Measurements from ENCODE around the gene PACSIN3. TPM values are rescaled to one million over a fixed set of nuclear protein-coding genes. Genes with fewer than 3 reads are reported as not detected.
A peak's percentile ranks its signal among the peaks of the same experiment; 100 is the strongest.
"Not testable (repeated sequence)": the region's sequence is repeated elsewhere in the genome, so short reads cannot be mapped to it uniquely, and the experiment has no call there.

PACSIN3 gene
- total RNA-seq, 2 donors from 2014 or later: 107 to 186 TPM

- no peaks in the 10 kb centered on the region for H3K36me3 ChIP-seq
- H3K4me1 ChIP-seq: no peaks in the 10 kb centered on the region
- H3K27me3 ChIP-seq: no peaks in the 10 kb centered on the region
- H3K27ac ChIP-seq: no peak overlapping the region
- no peaks in the 10 kb centered on the region for H3K9me3 ChIP-seq
- no peak for TF ChIP-seq CTCF (IDR thresholded peaks at IDR 0.05)
- no peak overlapping the region for H3K4me3 ChIP-seq
- no peak for DNase-seq (ENCODE audit: low spot score)
These were observed 18.4 kb upstream of the PACSIN3 start for GRCh38 chr11:47204637-47204989.

GRCh38 chr11:47202576-47202975 lies 16.3 kb upstream of the PACSIN3 start:
- DNase-seq (ENCODE audit: low spot score): no peak
- H3K4me1 ChIP-seq: no peaks in the 10 kb centered on the region
- no peak for TF ChIP-seq CTCF (IDR thresholded peaks at IDR 0.05)
- no peak overlapping the region for H3K4me3 ChIP-seq
- no peaks in the 10 kb centered on the region for H3K36me3 ChIP-seq
- H3K27me3 ChIP-seq: no peaks in the 10 kb centered on the region
- H3K27ac ChIP-seq: no peak overlapping the region
- no peaks in the 10 kb centered on the region for H3K9me3 ChIP-seq

GRCh38 chr11:47201015-47201414 lies 14.8 kb upstream of the PACSIN3 start:
- H3K27me3 ChIP-seq: no peaks in the 10 kb centered on the region
- no peak overlapping the region for H3K27ac ChIP-seq
- no peaks in the 10 kb centered on the region for H3K36me3 ChIP-seq
- no peaks in the 10 kb centered on the region for H3K9me3 ChIP-seq
- DNase-seq (ENCODE audit: low spot score): no peak
- H3K4me1 ChIP-seq: no peaks in the 10 kb centered on the region
- H3K4me3 ChIP-seq: no peak overlapping the region
- TF ChIP-seq CTCF (IDR thresholded peaks at IDR 0.05): no peak

- not testable (repeated sequence) for DNase-seq (ENCODE audit: low spot score); H3K36me3 ChIP-seq; H3K4me1 ChIP-seq; H3K27ac ChIP-seq; H3K27me3 ChIP-seq; H3K9me3 ChIP-seq; H3K4me3 ChIP-seq
These were observed 11.9 kb upstream of the PACSIN3 start for GRCh38 chr11:47198161-47198560.

- no peak for TF ChIP-seq CTCF (IDR thresholded peaks at IDR 0.05)
- H3K27me3 ChIP-seq: no peaks in the 10 kb centered on the region
- H3K4me3 ChIP-seq: no peak overlapping the region
- H3K4me1 ChIP-seq: peaks cover 0 to 19% of the 10 kb centered on the region in 2 donors
- H3K27ac ChIP-seq: no peak overlapping the region
- DNase-seq (ENCODE audit: low spot score): no peak
- no peaks in the 10 kb centered on the region for H3K36me3 ChIP-seq
- H3K9me3 ChIP-seq: no peaks in the 10 kb centered on the region
These were observed 5.9 kb upstream of the PACSIN3 start for GRCh38 chr11:47192111-47192510.

- not testable (repeated sequence) for DNase-seq (ENCODE audit: low spot score); H3K27me3 ChIP-seq; H3K4me3 ChIP-seq; H3K9me3 ChIP-seq; H3K27ac ChIP-seq; H3K36me3 ChIP-seq
- peaks cover 0 to 27% of the 10 kb centered on the region in 2 donors for H3K4me1 ChIP-seq
These were observed 4.9 kb upstream of the PACSIN3 start for GRCh38 chr11:47191137-47191536.

GRCh38 chr11:47189100-47189834 lies 3.0 kb upstream of the PACSIN3 start:
- DNase-seq (ENCODE audit: low spot score): no peak
- Histone ChIP-seq H3K9me3 (no peaks in the 10 kb centered on the region), H3K4me1 (peaks cover 0 to 44% of the 10 kb centered on the region in 2 donors), H3K36me3 (no peaks in the 10 kb centered on the region), H3K27me3 (no peaks in the 10 kb centered on the region), H3K4me3 (no peak overlapping the region), H3K27ac (peak overlapping the region in 1 of 2 donors; percentile 99)
- TF ChIP-seq CTCF (IDR thresholded peaks at IDR 0.05): no peak

Data from right atrium auricular region (tissue), 2 donors.